Panc1 (cell line): Measurements from ENCODE around the gene SLC6A19. TPM values are rescaled to one million over a fixed set of nuclear protein-coding genes. Genes with fewer than 3 reads are reported as not detected.
A peak's percentile ranks its signal among the peaks of the same experiment; 100 is the strongest.

Source experiments
- ATAC-seq: fragments of 200-7000 bp; cut with Tn5 transposase; 2 replicates; pipeline ENCODE4 v1.9.1; 2020; ENCODE audit warnings: mild to moderate bottlenecking, moderate library complexity
- BruUV-seq: library from RNA; stranded (reverse); fragments of 400-500 nt; replicated peaks from 2 replicates; lab custom pipeline; 2021; lab: Mats Ljungman, UMichigan
- CTCF ChIA-PET: fragments of 300-600 bp; sonication (Branson Sonifier 250); formaldehyde crosslinking; loops from one replicate; lab custom pipeline; 2022; ENCODE audit warnings: antibody characterized with exemption; lab: Charles Lee
- POLR2A ChIA-PET: fragments of 300-600 bp; sonication (Branson Sonifier 250); formaldehyde crosslinking; loops from one replicate; lab custom pipeline; 2022; ENCODE audit warnings: antibody characterized with exemption; lab: Charles Lee
- DNase-seq: peaks from one replicate; pipeline ENCODE4 v3.0.0-alpha.2; 2010; ENCODE audit warnings: low read depth, low spot score
- H3K27ac ChIP-seq: 2 replicates; pipeline ENCODE4 v1.5.1; 2011; ENCODE audit warnings: mild to moderate bottlenecking, low read length, inconsistent platforms
- H3K27me3 ChIP-seq: fragments of 200-500 bp; sonication (Bioruptor generic); 2 replicates; pipeline ENCODE4 v1.6.0; 2014; ENCODE audit warnings: low read length, inconsistent platforms; ENCODE audit not compliant: control insufficient read depth, insufficient read depth
- H3K36me3 ChIP-seq: fragments of 200-500 bp; sonication (Bioruptor generic); 2 replicates; pipeline ENCODE4 v1.5.1; 2014; ENCODE audit warnings: inconsistent platforms, mild to moderate bottlenecking, low read length, moderate library complexity; ENCODE audit not compliant: control insufficient read depth, insufficient read depth
- H3K4me1 ChIP-seq: 2 replicates; pipeline ENCODE4 v1.5.1; 2011; ENCODE audit warnings: inconsistent platforms, mild to moderate bottlenecking, low read length, moderate library complexity; ENCODE audit not compliant: control insufficient read depth, insufficient read depth
- H3K4me3 ChIP-seq, 2 experiments: 2 replicates each; pipeline ENCODE4 v1.5.1; 2011 to 2012; ENCODE audit warnings: low read depth in 2 of 2, low read length in 2 of 2, mild to moderate bottlenecking in 2 of 2, inconsistent platforms in 1 of 2, moderate library complexity in 1 of 2
- H3K9me3 ChIP-seq: fragments of 200-500 bp; sonication (Bioruptor generic); 2 replicates; pipeline ENCODE4 v1.5.1; 2014; ENCODE audit warnings: low read depth, mild to moderate bottlenecking, inconsistent platforms, low read length, moderate library complexity; ENCODE audit not compliant: control insufficient read depth, insufficient read depth
- POLR2AphosphoS5 ChIP-seq: IDR thresholded peaks from 2 replicates; pipeline ENCODE4 v1.6.1; 2012; ENCODE audit warnings: mild to moderate bottlenecking, low read depth, low read length, moderate library complexity
- SIN3A ChIP-seq: IDR thresholded peaks from 2 replicates; pipeline ENCODE4 v1.6.1; 2012; ENCODE audit warnings: low read depth, mild to moderate bottlenecking, low read length, moderate library complexity, borderline replicate concordance; ENCODE audit not compliant: insufficient read depth
- TCF7L2 ChIP-seq: IDR thresholded peaks from 2 replicates; pipeline ENCODE4 v1.6.1; 2011; ENCODE audit warnings: mild to moderate bottlenecking, low read depth, low read length, inconsistent platforms
- in situ Hi-C: cut with HindIII; loops from 2 replicates; pipeline ENCODE4 v1.10.0; 2016; ENCODE audit warnings: low sequenced_read_pairs, low pct_unique_long_range_greater_than_20kb
- intact Hi-C: fragments of 100-400 bp; cut with micrococcal nuclease; formaldehyde crosslinking; loops from one replicate; pipeline ENCODE4 v1.10.0; 2022; ENCODE audit not compliant: unreplicated experiment
- total RNA-seq: library from RNA; stranded (reverse); gene quantifications from one replicate; pipeline ENCODE4 v1.2.1, GENCODE V29; 2021; ENCODE audit not compliant: unreplicated experiment
- TF ChIP-seq, protein P1 (sequence below), 2 experiments: IDR thresholded peaks; 2 replicates each; pipeline ENCODE4 v1.6.1; 2011 to 2012; ENCODE audit warnings: low read depth in 2 of 2, control low read depth in 1 of 2, low read length in 1 of 2, mild to moderate bottlenecking in 1 of 2, moderate library complexity in 1 of 2; ENCODE audit not compliant: insufficient read depth in 1 of 2
- TF ChIP-seq, protein P2 (sequence below): fragments of 450-650 bp; IDR thresholded peaks from 2 replicates; pipeline ENCODE4 v1.5.1; 2017; ENCODE audit warnings: mild to moderate bottlenecking

SLC6A19 gene
- total RNA-seq, 1 experiment from 2014 or later = 0.23 TPM

DNA sequence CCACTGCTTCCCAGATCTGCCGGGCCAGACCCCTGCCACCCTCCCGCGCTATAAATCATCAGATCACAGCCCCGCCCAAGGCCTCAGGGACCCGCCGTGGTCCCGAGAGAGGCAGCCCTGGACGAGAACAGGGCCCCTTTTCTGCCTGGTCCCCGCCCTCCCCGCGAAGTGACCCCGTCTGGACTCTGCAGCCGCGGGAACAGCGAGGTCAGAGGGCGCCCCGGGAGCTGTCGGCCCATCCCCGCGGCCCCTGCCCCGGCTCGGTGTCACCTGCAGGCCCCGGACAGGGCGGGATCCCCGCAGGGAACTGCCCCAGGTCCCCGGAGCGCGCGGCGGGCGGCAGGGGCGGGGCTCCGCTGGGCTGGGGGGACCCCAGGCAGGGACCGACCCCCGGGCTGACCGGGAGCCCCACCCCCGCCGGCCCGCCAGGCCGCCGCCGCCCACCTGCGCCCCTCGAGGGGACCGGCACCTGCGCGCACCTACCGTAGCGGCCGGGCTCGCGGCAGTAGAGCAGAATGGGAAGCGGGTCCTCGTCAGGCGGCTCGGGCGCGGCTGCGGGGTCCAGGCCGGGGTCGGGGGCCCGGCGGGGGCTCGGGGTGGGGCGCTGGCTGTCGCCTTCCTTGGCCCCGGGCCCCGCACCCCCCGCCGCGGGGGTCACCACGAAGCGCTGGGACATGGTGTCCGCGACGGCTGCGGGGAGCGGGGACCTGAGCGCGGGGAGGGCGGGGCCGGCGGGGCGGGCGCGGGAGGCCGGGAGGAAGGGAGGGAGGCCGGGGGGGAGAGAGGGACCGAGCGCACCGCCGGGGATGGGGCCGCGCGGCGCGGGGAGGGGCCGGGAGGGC lies 46.0 kb upstream of the SLC6A19 start:
- Histone ChIP-seq H3K27me3 (no peaks in the 10 kb centered on the region), H3K9me3 (no peaks in the 10 kb centered on the region), H3K27ac (peak overlapping the region; percentile 58), H3K36me3 (no peaks in the 10 kb centered on the region), H3K4me3 (peak overlapping the region; percentile 45 to 47), H3K4me1 (peaks cover 61% of the 10 kb centered on the region)
- in situ Hi-C loops = no loop called here
- CTCF ChIA-PET = no interaction called here
- TF ChIP-seq SIN3A (no peak), POLR2AphosphoS5 (no peak), TCF7L2 (no peak)
- TF ChIP-seq, protein P1, sequence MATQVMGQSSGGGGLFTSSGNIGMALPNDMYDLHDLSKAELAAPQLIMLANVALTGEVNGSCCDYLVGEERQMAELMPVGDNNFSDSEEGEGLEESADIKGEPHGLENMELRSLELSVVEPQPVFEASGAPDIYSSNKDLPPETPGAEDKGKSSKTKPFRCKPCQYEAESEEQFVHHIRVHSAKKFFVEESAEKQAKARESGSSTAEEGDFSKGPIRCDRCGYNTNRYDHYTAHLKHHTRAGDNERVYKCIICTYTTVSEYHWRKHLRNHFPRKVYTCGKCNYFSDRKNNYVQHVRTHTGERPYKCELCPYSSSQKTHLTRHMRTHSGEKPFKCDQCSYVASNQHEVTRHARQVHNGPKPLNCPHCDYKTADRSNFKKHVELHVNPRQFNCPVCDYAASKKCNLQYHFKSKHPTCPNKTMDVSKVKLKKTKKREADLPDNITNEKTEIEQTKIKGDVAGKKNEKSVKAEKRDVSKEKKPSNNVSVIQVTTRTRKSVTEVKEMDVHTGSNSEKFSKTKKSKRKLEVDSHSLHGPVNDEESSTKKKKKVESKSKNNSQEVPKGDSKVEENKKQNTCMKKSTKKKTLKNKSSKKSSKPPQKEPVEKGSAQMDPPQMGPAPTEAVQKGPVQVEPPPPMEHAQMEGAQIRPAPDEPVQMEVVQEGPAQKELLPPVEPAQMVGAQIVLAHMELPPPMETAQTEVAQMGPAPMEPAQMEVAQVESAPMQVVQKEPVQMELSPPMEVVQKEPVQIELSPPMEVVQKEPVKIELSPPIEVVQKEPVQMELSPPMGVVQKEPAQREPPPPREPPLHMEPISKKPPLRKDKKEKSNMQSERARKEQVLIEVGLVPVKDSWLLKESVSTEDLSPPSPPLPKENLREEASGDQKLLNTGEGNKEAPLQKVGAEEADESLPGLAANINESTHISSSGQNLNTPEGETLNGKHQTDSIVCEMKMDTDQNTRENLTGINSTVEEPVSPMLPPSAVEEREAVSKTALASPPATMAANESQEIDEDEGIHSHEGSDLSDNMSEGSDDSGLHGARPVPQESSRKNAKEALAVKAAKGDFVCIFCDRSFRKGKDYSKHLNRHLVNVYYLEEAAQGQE (IDR thresholded peaks at IDR 0.05; ENCODE audit: insufficient read depth in 1 of 2, low read depth in 2 of 2, low read length in 1 of 2) = no peak
- TF ChIP-seq, protein P2, sequence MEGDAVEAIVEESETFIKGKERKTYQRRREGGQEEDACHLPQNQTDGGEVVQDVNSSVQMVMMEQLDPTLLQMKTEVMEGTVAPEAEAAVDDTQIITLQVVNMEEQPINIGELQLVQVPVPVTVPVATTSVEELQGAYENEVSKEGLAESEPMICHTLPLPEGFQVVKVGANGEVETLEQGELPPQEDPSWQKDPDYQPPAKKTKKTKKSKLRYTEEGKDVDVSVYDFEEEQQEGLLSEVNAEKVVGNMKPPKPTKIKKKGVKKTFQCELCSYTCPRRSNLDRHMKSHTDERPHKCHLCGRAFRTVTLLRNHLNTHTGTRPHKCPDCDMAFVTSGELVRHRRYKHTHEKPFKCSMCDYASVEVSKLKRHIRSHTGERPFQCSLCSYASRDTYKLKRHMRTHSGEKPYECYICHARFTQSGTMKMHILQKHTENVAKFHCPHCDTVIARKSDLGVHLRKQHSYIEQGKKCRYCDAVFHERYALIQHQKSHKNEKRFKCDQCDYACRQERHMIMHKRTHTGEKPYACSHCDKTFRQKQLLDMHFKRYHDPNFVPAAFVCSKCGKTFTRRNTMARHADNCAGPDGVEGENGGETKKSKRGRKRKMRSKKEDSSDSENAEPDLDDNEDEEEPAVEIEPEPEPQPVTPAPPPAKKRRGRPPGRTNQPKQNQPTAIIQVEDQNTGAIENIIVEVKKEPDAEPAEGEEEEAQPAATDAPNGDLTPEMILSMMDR = no peak
- no TSS peak for BruUV-seq
- no peak for DNase-seq
- POLR2A ChIA-PET = no interaction called here
- intact Hi-C loops = no loop called here
- ATAC-seq = peak; percentile 14; the same call in 1 of the 2 replicates

DNA sequence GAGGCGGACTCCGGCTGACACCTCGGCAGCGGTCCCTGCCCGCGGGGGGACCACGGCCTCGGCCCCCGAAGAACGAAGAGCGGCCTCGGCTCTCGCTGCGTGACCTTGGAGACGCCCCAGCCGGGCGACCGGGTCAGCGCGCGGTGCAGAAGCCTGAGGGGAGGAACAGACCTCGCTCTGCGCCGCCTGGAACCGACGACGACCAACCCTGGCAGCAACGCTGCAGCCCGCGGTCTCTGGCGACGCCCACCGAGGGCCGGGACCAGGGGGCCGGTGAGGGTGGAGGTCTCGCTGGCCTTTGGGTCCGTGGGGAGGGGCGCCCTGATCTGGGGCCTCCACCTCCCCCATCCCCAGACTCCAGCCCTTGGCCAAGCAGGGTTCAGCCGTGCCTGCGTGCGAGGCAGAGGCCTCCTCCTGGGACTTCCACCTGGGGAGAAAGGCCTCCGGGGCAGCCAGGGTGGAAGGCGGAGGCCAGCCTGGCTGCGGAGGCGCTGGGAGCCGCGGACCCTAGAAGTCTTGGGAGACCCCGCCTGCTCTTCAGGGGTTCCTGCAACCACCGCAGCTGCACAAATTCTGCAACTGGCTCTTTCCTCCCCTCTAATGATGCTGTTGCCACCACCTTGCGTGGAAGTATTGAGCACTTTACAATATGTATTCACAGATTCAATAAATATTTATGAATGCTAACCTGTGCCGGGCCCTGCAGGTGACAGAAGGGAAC lies 45.2 kb upstream of the SLC6A19 start:
- ChIA-PET POLR2A (no interaction called here), CTCF (no interaction called here)
- in situ Hi-C loops = no loop called here
- ATAC-seq (no peak), DNase-seq (no peak)
- Histone ChIP-seq H3K27ac (peak overlapping the region; percentile 18; the same call in 1 of the 2 replicates), H3K4me3 (no peak overlapping the region; a peak in 1 of 4 replicates), H3K4me1 (peaks cover 58% of the 10 kb centered on the region), H3K27me3 (no peaks in the 10 kb centered on the region), H3K9me3 (no peaks in the 10 kb centered on the region), H3K36me3 (no peaks in the 10 kb centered on the region)
- TF ChIP-seq SIN3A = no peak
- TF ChIP-seq, protein P1 (IDR thresholded peaks at IDR 0.05; ENCODE audit: insufficient read depth in 1 of 2, low read depth in 2 of 2, low read length in 1 of 2) = no peak
- no peak for TF ChIP-seq POLR2AphosphoS5
- TF ChIP-seq TCF7L2 = no peak
- TF ChIP-seq, protein P2 = no peak
- intact Hi-C loops = no loop called here
- BruUV-seq = no TSS peak
